GM19455 (cell line): ENCODE data around the gene CTSH.
"Not testable (repeated sequence)": the region's sequence is repeated elsewhere in the genome, so short reads cannot be mapped to it uniquely, and the experiment has no call there.

Experiments
- ATAC-seq: cut with Tn5 transposase; IDR thresholded peaks from one replicate; pipeline ENCODE4 v1.9.1; 2021; ENCODE audit not compliant: unreplicated experiment

CTSH gene

GRCh38 chr15:78923480-78924360, 21.1 kb downstream of the CTSH start:
- no peak for ATAC-seq

DNA sequence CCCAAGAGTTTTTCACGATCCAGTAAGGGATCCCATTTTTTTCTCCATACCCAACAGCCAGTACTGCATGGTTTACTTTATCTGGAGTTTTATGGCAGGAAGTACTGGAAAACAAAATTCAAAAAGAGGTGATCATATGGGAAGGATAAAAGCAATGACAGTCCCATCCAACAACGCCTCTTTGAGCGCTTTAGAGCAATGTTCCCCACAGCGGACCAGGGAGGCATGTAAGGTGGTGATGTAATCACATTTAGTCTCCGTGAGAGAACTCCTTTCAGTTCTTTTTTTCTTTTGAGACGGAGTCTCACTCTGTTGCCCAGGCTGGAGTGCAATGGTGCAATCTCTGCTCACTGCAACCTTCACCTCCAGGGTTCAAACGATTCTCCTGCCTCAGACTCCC, 21.8 kb downstream of the CTSH start:
- no peak for ATAC-seq

DNA sequence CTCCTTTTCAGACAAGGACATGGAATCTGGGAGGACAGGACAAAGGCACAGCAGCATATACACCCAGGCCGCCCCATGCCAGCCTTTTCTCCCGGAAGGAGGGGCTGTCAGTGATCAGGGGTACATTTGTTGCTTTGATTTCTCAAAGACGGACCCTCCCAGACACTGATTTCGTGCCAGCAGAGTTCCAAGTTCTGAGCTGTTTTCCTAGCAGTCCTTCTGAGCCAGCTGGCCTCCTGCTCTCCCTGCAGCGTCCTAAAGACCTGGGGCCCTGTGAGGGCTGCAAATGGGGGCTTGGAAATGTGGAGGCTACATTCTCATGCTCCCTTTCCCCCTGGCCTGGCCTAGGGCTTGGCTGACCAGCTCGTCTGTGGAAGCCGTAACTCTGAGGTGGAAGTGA, 22.3 kb downstream of the CTSH start:
- ATAC-seq, result no peak

- no peak for ATAC-seq
These were observed 22.9 kb downstream of the CTSH start for GRCh38 chr15:78921940-78922339.

DNA sequence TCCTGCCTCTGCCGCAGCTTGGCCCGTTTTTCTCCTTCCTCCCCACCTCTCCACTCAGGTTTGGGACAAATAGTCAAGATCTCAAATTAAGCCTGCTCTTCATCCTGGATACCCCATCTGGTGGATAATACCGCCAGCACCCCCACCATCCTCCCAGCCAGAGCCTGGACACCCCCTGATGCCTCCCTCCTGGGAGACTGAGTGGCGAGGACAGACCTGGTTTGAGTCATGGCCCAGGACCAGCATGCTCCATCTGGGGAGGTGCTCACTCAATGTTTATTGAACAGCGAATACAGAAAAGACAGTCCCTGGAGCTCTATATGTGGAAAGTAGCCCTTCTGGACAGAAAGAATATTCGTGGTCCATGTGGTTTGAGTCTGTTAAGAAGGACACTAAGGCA, 23.3 kb downstream of the CTSH start:
- no peak for ATAC-seq

DNA sequence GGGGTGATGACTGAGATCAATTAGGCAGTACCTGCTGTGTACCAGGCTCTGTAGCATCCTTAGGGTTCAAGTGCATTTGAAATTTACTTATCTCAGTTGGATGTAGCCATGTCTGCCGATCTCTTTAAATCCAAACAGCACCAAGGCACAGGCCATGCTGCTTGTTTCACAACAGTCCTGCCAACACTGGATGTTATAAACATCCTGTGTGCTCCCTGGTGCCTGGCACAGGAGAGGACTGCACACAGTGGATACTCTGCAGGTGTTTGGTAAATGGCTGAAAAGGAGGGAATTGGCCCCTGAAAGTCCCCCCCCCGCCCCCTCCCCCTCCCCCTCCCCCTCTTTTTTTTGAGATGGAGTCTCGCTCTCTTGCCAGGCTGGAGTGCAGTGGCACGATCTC, 27.0 kb downstream of the CTSH start:
- no peak for ATAC-seq

GRCh38 chr15:78916088-78916487, 28.8 kb downstream of the CTSH start:
- no peak for ATAC-seq

DNA sequence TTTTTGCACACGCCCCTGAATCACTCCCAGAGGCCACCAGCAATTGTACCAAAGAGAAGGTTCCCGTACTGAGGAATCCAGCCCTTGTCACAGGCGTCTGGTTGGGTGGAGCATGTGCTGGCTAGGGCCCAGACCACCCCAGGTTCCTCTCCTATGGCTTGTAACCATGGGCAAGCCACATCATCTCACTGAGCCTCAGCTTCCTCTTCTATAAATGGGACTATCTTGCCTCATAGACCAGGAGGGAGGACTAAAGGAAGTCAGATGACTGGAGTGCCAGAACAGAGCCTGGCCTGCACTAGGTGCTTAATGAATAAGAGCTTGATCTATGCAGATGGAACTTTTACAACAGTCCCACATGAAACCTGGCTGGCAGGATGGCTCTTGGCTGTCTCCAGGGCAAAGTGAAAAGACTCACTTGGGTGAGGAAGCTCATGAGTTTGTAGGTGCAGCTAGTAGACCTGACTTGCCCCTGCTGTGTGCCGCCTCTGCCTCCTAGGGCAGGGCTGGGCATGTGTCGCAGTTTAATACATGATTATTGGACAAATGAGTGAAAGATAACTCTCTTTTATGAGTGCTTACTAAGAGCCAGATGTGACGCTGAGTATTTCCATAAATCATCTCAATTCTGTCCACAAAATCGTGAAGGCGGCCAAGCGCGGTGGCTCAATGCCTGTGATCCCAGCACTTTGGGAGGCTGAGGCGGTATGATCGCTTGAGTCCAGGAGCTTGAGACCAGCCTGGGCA, 29.3 kb downstream of the CTSH start:
- ATAC-seq, result no peak

DNA sequence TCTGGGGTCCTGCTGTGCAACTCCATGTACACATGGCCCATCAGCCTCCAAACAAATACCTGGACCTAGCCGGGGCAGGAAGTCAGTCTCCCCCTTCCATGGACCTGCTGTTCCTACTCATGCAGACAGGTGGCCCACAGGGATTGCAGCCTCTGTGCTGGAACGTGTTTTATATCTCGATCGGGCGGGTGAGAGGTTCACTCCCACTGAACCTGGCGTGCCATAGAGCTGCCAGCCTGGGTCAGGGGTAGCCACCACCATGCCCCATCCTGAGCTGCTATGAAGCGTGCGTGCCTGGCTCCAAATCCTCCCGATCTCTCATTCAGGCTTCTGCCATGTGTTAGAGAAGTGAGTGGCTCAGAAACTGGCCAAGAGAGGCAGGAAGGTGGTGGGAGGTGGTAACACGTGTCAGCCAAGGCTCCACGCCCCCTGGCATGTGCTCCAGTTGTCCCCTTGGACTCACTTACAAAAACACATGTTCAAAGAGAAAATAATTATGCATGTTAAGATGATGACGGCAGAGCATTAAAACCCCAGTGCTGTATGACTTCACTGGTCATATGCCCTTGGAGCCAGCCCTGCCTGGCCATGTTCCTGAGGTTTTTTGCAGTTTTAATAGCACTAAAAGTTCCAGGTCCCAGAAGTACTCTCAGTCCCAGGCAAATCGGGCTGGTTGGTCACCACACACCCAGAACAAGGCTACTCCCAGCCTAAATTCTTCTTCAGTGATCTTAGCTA, 30.6 kb downstream of the CTSH start:
- no peak for ATAC-seq

DNA sequence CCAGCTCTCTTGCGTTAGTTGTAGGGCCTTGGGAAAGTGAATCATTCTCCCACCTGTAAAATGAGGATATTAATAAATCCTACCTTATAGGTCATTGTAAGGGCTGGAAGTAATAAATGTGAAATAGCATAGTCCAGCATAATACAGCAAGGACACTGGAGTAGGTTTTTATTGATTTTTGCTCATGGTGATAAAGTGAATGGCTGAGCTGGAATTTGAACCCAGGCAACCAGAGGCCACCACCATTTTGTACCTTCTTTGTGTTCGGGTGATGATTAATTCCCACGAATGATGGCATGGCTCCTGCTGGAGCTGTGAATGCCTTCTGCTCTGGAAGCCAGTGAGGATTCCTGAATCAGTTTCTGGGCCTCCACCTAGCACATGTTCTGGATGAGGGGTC, 31.8 kb downstream of the CTSH start:
- ATAC-seq, result no peak

GRCh38 chr15:78912316-78912715, 32.5 kb downstream of the CTSH start:
- no peak for ATAC-seq

DNA sequence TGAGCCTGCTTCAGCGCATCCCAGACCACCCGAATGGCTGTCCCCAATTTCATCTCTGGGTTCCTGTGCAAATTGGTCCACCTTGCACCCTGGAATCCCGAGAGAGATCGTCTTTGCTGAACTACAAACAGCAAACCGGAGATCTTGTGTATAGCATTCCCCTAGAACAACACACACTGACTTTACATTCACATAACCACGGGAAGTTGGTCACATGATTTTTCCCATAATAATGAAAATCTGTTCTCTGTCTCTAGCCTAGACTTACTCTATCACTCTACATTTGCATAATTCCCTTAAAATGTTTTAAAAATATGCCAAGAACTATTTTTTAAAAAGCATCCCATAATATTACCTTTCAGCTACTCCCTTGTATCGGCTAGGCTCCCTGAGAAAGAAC, 34.6 kb downstream of the CTSH start:
- no peak for ATAC-seq

GRCh38 chr15:78909791-78910228, 35.0 kb downstream of the CTSH start:
- no peak for ATAC-seq

- ATAC-seq, result no peak
These were observed 35.6 kb downstream of the CTSH start for GRCh38 chr15:78909160-78909695.

DNA sequence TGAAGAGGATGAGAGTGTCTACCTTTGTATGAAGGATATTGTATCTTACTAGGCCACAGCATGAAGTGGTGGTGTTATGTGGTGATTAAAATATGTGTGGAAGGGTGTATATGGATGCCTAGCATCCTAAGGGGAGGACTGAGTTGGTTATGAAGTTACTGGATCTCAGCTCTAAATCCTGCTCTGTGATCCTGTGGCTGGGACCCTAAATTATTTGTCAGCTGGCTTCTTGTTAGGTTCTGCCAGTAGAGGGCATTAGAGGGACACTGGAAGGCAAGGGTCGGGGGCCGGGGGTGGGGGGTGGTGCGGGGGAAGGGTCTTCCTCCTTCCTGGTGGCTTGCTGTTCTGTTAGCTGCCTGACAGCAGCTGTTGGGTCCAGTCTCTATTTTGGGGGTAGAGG, 37.3 kb downstream of the CTSH start:
- ATAC-seq, result no peak

- ATAC-seq, result no peak
These were observed 38.6 kb downstream of the CTSH start for GRCh38 chr15:78906316-78906620.

GRCh38 chr15:78904599-78905358, 40.1 kb downstream of the CTSH start:
- ATAC-seq, result no peak

- ATAC-seq, result not testable (repeated sequence)
These were observed 42.4 kb downstream of the CTSH start for GRCh38 chr15:78902281-78903032.

GRCh38 chr15:78900819-78901533, 43.9 kb downstream of the CTSH start:
- ATAC-seq, result not testable (repeated sequence)
